ENCODE results near the gene MNX1.

The MNX1 gene
- total RNA-seq: 0 to 0.09 reads per million in 2 donors

DNA sequence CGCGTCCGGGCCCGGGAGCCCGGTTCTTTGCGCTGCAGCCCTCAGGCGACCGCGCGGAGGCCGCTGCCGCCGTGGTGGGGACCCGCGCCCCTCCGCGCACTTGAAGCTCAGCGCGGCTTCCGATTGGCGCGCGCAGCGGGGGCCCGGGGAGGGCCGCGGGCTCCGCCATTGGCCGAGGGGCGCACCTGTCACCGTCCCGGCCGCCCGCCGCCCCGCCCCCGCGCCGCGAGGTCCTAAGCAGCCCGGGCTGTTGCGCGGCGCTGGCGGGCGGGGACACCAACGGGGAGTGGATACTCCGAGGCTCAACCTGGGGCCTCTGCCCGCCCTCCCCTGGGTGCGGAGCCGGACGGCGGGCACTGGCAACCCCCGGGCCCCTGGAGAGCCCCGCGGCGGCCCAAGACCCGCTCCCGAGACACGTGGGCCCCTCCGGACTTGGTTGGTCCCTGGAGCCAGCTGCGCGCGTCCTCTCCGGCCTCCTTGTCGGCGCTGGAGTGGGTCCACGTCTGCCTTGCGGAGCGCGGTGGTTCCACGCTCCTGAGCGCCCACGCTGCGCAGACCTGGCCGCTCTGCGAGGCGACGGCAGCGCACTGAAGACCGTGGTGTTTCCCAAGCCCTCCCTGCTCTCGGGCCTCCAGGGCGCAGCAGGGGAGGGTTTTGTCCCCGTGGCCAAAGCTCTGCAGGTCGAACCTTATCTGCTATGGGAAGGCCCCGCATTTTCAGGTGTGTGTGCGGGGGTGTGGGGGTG, at the start of gene MNX1:
Gene MNX1 (minus strand): TSS at position 76 of the 745 bp plus-strand sequence. CDS start 313 bp downstream, outside the sequence.
- peak; percentile 30 for DNase-seq

DNA sequence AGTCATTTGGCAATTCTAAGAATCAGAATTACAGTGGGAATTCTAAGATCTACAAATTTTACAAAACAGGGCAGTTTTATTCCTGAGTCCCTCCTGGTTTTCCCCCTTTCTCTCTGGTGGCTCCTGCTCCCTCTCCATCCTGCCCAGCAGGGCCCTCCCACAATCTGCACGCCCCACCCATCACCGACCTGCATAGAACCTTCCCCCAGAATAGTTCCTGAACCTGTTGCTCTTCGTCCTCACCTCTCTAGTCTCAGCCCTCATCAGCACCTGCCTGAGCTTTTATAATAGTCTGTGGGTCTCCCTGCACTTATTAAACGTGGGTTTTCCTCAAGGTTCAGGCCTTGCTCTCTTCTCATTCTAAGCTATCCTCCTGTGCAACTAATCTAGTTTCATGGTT, 49.1 kb upstream of the MNX1 start:
- no peak for DNase-seq

DNA sequence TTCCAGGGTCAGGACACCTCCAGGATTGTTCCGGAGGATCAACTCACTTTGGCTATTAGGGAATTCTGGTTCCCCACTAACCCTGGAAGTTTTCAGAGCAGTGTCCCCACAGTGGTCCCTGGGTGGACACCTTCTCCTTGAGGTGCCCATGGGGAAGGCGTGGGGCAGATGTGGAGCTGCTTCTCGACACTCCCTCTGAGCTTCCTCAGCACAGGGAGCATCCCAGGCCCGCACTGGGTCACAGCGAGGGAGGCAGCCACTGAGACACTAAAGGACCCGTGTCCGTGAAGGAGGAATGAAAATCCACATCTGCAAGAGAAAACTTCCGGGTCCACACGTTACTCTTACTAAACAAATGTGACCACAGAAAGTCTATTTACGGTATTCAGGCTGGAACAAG, 48.2 kb upstream of the MNX1 start:
- no peak for DNase-seq

DNA sequence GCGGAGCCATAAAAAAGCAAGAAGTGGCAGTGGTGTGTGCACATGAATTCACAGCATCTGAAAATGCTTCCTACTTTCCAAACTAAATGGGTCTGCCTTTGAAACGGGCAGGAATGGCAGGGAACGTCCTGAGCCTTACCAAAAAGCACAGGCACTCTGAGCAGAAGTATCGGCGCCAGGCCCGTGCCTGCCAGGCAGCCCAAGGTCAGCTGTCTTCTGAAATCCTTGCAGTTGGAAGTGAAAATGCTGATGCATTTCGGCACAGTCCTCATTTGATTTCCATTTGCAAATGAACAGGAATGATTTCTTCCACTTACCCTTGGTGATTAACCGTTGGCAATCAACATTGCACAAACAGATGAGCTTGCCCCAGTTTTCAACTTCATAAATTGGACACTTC, 47.6 kb upstream of the MNX1 start:
- DNase-seq: no peak

DNA sequence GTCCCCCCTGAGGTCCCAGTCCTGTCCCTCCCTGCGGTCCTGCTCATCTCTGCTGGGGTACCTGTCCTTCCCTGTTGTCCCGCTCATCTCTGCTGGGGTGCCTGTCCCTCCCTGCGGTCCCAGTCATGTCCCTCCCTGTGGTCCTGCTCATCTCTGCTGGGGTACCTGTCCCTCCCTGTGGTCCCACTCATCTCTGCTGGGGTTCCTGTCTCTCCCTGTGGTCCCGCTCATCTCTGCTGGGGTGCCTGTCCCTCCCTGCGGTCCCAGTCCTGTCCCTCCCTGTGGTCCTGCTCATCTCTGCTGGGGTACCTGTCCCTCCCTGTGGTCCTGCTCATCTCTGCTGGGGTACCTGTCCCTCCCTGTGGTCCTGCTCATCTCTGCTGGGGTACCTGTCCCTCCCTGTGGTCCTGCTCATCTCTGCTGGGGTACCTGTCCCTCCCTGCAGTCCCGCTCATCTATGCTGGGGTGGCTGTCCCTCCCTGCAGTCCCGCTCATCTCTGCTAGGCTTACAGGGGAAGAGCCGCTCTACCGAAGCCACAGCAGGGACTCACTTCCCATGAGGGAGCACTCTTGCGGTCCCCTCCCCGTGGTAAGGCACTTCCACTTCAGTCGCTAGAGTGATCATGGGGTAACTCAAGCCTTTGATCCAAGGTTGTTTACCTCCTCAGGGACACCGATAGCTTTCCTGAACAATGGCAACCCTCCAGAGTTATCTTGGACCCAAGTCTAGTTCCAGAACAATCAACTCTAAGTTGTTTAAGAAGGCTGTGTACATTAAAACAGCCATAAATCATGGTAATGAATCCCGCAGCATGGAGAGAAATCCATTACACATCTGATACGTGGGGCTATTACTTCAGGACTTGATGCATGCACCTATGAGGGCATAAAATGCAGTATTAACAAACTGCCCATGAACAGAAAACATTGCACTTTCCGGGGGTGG, 46.8 kb upstream of the MNX1 start:
- DNase-seq: no peak

DNA sequence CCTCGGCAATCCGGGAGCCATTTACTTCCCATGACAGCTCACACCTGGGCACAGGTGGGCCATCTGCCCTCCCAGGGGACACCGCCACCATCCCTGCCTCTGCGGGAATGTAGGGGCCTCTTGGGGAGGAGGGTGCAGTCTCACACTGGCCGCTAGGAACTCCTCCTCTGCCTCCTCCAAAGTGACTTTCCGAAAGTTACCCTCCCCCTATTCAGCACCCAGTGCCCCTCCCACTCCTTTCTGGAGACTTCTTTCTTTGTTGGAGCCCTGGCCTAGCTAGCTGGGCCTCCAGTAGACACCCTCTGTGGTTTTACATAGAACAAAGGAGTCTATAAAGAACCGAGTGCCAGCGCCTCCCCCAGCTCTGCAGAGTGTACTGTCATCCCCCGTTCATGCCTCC, 45.8 kb upstream of the MNX1 start:
- no peak for DNase-seq

DNA sequence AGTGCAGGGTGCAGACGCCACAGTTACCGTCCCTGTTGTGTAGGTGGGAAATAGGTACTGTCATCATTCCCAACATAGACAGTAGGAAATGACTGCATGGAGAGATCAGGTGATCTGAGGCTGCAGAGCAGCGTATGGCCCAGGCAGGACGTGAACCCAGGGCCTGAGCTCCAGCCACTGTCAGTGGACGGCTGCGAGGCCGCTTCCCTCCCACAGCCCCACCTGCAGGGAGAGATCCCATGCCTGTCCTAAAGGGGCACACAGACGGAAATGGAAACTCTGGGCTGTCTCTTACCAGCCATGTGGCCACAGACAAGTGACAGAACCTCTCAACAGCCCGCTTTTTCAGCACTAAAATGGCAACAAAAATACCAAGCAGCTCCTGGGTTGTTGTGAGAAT, 44.5 kb upstream of the MNX1 start:
- DNase-seq: no peak

DNA sequence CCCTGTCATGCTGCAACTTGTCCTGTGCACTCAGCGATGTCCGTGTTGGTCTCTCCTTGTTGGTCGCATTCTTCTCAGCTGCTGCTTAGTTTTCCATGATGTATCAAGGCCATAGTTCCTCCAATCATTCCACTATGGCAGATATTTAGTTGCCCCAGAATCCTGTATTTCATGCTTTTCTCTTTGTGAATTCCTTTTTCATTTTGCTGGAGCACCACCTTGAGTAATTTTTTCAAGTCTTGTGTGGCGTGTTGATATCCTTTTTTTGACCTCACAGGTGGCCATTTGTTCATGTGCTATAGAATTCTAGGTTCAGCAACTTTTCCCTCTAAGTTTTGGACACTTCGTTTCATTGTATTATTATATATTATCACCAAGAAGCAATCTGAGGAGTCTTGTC, 42.7 kb upstream of the MNX1 start:
- DNase-seq: no peak

DNA sequence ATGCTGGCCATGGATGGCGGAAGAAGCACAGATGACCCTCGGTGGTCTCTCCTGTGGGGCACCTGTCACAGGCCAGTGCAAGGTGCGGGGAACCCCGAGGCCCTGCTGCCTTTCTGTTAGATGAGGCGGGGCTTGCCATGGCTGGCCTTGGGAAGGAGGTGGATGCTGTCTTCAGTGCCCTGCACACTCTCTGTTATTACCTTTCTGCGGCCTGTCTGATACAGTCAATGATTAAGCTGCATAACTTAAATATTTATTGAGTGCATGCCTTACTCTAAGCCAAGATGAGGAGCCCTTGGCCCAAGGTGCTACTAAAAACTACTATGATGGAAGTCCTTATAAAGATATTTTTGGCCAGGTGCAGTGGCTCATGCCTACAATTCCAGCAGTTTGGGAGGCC, 36.7 kb upstream of the MNX1 start:
- DNase-seq: no peak

DNA sequence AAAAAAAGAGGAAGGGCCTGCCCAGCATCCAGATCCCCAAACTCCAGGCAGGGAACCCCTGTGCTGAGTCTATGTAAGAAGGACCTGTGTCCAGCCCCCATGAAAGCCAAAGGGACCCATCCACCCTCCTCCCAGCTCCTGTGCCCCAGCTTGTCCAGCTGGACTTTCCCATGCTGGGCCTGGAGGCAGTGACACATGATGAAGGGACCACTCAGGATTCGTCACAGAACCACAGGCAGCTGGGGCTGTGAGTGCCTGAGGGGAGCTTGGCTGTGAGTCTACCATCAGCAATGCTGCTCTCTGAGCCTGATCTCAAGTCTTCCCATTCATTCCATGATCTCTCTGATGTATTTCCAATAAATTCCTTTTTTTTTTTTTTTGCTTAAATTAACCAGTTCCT, 36.2 kb upstream of the MNX1 start:
- no peak for DNase-seq

DNA sequence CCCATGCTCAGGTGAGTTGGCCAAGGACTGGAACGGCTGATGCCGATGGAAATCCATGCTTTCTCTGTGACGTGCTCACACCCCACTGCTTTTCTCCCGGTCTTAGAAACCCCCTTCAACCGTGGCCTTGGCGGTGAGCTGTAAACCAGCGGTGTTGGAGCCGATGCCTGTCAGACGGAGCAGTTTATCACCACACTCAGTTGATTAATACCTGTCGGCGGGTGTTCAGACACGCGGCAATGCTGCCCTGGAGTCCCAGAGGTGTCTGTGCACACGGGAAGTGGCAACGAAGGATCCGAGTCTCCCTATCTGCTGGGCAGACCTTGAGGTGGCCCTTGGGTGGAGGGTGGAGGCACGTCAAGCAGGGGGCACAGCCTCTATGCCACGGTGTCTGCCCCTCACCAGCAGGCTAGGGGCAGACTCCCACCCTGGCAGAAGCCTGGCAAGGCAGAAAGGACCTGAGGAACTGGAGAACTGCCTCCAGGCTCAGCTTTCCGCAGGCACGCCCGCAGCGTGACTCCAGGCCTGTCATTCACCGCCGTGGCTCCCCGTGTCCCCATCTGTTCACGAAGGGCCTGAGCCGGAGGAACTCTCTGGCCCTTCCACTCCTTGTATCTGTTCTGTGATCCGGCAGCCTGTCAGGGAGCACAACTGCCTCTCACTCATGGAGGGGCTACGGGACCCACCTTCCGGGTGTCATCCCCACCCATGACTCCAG, 34.6 kb upstream of the MNX1 start:
- DNase-seq: no peak

DNA sequence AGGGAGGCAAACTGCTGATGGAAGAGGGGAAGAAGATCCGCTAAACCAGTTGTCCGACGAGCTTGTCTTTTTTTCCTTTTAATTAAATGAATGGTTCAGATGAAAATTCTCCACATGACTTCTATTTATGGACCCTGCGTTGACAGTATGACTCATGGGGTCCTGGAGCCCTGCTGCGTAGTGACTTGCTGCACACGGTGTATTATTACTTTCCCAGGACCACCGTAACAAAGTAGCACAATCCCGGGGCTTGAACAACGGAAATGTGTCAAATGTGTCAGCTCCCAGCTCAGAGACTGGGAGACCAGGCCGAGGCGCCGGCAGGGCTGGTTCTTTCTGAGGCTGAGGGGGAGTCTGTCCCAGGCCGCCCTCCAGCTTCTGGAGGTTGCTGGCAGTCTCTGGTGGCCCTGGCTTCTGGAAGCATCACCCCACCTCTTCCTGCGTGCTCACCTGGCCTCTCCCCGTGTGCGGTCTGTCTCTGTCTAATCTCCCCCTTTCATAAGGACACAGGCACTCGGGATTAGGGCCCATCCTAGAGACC, 33.8 kb upstream of the MNX1 start:
- no peak for DNase-seq

DNA sequence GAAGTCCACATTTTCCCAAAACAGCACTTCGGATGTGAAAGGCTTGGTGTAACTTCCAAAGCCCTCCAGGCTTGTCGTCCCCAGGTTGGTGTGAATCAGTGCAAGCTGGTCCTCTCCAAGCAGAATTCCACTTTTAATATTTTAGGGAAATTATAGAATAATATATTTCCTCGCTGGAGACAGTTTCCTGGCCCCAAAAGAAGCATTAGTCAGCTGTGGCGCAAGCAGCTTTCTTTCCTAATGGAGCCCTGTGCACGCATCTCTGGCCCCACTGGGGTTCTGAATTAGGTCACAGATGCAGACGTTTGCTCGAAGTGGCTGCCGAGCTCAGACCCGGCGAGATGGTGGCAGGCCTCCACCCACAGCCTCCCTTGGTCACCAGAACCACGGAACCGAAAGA, 33.3 kb upstream of the MNX1 start:
- DNase-seq: no peak

DNA sequence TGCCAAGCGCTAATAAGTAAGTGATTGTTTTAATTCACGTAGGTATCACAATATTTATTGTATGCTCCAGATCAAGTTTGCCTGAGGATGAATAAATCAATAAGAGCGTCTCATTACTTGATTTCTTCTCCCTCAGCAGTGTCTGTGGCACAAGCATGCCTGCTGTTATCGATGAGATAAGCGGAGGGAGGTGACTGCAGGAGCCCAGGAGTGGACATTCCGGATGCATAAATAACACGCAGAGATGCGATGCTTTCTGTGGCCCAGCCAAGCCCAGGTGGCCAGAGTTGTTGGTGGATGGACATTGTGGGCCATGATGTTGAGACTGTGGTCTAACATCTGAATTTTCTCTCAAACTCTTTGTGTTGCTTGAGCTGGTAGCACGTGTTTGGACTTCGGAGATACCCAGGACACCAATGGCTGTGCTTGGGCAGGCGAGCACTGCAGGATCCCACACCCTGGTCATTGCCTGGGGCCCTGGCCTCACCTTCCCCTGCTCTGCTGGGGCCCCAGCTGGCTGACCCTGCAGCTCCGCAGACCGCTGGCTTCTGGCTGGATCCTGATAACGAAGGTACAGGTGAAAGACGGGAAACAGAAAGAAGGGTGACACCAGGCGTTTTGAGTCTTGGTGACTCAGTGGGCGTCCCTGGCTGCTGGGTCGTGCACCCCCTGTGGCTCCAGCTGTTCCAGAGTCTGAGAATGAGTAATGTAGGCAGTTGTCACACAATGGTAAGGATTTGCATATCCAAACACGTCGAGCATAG, 31.2 kb upstream of the MNX1 start:
- no peak for DNase-seq

DNA sequence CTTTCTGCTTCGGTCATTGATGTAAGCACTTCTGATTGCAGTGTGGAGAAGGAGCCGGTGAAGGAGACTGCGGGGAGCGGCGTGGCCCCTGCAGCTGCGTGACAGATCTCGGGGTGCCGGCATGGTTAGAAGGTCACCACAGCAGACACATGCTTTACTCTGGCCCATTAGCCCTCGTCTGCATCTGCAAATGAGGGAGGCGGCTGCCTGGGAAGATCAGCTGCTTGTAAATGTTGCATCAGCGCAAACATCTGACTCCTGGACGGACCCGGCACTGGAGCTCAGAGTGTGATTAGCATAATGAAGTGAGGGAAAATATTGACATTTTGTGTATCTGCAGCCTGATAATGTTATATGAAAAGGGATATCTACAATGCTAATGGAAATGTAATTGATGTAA, 30.5 kb upstream of the MNX1 start:
- DNase-seq: no peak

DNA sequence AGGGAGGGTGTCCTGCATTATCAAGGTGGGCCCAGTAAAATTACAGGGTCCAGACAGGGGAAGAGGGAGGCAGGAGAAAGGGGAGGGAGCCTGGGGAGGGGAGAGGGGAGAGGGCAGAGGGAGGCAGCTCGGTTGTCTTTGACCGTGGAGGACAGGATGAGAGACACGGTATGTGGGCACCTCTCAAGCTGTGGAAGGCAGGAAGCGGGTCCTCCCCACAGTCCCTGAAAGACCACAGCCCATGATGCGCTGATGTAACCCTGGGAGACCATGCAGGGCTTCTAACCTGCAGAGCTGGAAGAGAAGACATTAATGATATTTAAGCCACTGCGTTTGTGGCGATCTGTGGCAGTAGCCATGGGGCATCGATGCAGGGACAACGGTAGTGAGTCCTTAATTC, 27.2 kb upstream of the MNX1 start:
- DNase-seq: no peak

DNA sequence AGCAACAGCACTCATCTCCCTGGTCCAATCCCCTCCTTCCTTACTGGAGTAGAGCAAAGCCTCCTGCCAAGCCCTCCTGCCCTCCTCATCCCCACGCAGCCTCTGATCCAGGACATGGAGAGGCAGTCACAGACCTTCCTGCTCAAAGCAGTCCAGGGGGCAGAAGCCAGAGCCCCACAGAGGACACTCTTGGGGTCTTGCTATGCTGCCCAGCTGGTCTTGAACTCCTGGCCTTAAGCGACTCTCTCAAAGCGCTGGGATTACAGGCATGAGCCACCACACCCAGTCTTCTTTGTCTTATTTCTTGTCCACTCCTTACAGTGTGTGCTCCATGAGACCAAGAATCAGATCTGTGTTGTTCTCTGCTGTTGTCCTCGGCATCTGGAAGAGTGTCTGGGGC, 26.6 kb upstream of the MNX1 start:
- no peak for DNase-seq

DNA sequence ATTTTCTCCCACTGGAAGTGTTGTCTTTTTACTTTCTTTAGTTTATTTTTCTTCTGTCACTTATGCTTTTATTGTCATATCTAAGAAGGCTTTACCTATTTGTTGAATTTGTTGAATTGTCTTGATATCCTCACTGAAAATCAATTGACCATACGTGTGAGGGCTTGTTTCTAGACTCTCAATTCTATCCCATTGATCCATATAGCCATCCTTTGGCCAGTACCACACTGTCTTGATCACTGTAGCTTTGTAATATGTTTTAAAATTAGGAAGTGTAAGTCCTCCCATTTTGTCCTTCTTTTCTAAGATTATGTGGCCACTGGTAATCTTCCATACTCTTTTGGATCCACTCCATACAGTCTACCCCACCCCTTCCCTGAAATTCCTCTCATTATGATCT, 25.5 kb upstream of the MNX1 start:
- no peak for DNase-seq

DNA sequence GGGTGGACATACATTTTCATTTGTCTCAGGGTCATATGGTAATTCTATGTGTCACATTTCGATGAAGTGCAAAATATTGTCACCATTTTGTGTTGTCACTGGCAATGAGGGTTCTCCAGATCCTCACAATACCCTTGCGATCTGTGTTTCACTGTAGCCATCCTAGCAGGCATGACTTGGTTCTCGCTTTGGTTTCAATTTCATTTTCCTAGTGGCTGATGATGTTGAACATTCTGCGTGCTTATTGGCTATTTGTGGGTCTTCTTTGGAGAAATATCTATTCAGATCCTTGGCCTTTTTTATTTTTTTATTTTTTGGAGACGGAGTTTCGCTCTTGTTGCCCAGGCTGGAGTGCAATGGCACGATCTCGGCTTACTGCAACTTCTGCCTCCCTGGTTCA, 24.8 kb upstream of the MNX1 start:
- no peak for DNase-seq

DNA sequence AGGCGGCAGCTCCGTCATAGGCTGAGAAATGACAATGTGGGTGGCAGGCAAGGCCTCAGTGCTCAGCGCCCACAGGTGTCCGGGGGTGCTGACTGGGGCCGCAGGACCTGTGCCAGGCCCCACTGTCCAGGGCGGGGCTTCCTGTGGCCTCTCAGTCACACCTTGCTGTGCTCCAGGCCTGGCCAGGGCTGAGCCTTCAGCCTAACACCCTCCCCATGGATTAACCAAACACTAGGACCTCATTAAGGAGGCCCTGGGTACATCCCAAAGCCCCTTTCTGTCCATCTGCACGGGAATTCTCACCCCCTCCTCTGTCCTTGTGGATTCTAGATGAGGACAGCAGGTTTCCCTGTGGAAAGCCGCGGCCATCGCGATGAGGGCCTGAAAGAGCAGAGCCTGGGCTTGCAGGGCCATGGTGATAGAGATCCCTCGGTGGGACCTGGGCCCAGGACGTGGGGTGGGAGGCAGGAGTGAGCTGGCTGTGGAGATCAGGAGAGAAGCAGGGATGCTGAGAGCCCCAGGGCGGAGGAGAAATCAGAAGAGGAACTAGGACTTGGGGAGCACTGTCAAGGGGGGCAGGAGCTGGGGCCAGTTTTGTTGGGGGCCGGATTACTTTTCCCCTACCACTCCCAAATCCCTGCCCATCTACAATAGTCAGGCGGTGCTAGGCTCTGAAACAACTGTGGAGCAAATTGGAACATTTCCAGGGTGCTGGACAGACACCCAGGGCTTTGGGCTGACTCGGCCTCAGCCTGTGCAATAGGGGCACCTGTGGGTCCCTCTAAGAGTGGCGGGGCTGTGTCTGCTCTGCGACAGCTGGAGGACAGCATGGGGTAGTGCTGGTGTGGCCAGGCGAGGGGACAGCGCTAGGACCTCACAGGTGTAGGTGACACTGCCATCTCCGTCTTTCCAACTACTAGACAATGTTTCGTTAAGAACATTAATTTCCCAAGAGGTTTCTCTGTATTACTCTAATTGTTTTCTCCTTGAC, 23.3 kb upstream of the MNX1 start:
- DNase-seq: no peak
